HG02798 (cell line): ENCODE measurements around the gene TLE3.

Experiments
- ATAC-seq: cut with Tn5 transposase; IDR thresholded peaks from one replicate; pipeline ENCODE4 v1.9.1; 2021; ENCODE audit warnings: mild to moderate bottlenecking; ENCODE audit not compliant: unreplicated experiment, poor library complexity

TLE3 gene

DNA sequence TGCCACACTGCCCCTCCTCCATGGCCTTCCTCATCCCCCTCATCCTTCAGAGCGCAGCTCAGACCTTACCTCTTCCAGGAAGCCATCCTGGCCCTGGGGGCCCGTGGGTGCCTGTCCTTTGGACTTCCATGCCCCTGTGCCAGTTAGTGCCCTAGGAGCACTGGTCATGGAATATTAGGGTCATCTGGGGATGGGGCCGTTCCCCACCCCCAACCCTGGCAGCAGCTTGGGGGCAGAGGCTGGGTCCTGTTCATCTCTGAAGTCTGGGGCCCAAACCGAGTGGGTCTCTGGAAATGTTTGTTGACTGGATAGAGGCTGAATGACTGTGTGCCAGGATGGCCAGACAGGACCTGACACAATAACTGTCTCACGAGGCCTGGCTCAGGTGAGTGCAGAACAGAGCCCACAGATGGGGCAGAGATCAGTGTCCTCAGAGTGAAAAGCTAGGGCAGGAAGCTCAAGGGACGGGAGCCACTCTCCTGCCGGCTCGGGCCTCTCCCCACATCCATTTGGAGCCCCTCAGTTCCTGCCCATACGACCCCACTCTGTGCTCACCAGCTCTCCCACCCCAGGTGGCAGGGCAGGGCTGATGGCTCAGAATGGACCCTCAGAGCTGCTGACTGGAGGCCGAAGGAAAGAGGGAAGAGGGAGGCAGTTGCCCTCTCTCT, 62.5 kb downstream of the TLE3 start:
- no peak for ATAC-seq

DNA sequence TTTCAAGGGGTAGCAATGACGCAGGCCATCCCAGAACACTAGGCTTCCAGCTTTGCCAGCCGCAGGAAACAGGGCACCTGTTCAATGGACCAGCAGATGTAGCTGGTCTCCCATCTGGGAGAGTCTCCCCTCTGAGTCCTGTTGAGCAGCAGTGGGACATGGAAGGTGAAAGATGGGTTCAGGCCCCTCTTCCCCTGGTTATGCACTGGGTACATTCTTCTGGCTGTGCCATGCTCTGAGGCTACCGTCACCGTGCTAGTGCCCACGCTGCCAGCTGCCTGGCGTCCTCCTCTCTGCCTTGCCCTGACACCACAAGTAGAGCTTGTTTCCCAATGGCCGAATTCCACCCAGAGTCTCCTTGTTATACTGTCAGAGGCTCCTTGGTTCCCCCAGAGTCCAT, 63.1 kb downstream of the TLE3 start:
- ATAC-seq = no peak

DNA sequence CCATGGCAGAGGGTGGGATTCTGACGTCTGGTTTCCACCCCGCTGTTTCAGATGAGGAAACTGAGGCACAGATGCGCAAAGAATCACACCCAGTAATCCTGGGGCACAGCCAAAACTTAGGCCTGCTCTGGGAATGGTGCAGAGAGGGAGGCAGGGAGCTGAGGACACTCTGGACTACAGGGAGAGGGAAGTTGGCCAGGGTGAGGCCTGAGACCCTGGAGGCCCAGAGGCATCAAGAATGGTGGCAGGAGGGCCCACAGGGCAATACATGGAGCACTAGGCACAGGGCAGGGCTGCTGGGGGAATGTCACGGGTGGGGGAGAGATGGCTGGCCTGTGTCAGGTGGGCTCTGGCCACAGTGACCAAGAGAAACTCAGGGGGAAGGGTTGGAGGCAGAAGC, 63.6 kb downstream of the TLE3 start:
- ATAC-seq = no peak

DNA sequence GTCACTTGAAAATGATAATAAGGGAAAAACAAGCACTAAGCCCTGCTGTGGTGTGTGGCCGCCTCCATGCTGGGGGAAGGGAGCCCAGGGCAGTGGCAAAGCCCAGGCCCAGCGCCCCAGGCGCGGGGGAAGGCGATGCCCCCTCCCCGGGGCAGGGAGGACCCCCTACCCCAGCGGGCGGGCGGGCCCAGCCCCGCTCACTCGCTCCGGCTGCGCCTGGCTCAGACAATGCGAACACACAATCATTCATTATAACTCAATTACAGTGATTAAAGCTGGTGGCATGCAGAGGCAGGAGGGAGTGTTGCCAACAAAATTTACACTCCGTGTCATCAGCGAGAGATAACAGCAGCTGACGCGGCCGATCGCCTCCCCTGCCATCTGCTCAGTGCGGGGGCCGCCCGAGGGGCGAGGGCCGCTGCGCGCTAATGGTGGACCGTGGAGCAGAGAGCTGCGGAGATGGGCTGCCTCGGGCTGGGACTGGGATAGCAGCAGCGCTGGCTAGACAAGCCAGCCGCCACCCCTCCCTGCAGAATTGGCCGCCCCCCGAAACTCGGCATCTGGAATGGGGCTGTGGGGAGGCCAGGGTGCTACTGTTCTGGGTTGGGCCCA, 64.1 kb downstream of the TLE3 start:
- no peak for ATAC-seq

DNA sequence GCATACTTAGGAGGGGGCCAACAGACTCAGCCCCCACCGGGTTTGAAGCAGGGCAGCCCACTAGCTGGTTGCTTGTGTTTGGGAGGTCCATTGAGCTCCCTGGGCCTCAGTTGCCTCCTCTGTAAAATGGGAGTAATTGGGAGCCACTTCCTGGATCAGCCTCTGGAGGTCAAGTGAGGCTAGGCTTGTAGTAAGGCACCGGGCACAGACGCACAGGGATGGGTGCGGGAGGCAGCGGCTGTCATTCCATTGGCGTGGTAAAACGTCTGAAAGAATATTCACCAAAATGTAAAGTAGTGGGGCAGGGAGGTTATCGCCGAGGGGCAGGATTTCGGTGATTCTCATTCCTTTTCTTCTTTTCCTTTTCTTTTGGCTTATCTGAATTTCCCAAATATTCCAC, 64.6 kb downstream of the TLE3 start:
- no peak for ATAC-seq

DNA sequence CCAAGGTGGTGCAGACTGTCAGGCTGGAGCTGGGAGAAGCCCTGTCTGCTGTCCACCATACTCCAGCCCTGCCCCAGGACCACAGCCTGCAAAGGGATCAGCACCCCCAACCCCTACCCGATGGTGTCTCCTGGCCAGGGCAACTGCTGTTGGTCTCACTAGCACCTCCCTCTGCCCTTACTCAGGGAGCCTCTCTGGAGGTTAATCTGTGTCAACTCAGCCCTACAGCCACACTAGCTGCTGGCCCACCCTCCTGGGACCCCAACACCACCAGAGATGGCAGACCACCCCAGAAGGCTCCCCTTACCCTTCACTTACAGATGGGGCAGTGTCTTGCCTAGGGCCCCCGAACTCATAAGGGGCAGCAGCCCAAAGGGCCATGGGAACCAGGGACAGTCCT, 65.2 kb downstream of the TLE3 start:
- ATAC-seq = no peak

DNA sequence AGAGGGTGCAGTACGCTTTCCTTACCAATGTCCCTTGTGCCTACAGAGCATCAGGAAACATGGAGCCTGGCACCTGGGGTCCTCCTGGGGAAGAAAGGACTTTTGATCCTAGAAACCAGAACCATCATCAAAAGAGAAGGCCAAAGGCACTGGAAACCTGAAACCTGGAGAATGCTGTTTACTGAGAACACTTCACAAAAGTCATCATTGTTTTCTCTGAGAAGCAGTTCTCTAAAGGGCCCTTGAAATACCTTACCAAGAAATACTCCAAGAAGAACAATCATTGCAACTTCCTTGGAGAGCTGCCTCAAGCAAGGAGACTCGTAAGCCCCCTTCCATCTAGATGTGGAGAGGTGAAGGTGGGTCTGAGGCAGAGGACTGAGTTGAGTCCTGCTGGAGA, 66.0 kb downstream of the TLE3 start:
- no peak for ATAC-seq

DNA sequence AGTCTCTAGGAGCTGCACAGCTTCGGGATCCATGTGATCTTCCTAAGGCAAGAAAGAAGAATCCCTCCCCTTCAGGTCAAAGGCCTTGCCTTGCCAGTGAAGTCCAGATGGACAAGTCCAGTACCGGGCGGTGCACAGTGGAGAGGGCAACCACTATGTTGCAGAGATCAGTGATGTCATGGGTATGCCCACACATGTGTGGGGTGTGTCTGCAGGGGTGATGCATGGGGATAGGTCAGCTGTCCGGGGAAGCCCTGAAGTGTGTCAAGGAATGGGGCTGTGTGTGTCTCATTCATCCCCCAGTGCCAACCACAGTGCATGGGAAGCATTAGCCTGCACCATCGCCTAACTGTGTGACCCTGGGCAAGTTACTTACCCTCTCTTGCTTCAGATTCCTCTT, 66.5 kb downstream of the TLE3 start:
- no peak for ATAC-seq

DNA sequence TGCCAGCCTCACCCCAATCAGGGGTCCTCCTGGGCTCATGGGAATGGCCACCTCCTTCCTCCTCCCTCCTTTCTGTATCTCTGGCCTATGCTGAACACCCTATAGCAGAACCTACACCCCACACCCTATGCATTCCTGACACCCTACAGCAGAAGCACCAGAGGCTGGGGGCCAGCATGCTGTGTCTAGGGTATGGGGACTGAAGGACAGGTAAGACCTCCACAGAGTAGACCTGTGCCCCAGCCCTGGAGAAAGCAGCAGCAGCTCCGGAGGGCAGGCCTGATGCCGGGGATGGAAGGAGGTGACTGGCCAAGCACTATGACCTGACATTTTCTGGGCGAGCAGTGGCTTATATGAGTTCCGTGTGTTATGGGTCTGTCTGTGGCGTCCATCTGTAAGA, 66.9 kb downstream of the TLE3 start:
- no peak for ATAC-seq

DNA sequence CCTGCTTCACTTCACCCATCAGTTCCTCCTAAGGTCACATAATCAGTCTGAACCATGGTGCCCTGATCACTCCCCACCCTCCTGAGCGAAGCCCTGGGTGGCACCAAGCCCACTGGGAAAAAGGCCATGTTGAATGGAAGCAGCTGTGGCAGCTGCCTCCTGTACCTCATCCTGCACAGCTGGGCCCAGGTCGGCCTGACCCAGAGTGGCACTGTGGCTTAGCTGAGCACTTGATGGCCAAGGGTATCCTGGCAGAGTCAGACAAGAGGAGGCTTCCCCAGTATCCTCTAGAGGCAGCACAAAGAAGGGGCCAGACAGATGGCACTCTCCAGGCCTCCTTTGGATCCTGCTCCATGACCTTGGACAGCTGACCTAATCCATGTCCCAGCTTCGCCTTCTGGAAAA, 68.4 kb downstream of the TLE3 start:
- ATAC-seq = no peak

DNA sequence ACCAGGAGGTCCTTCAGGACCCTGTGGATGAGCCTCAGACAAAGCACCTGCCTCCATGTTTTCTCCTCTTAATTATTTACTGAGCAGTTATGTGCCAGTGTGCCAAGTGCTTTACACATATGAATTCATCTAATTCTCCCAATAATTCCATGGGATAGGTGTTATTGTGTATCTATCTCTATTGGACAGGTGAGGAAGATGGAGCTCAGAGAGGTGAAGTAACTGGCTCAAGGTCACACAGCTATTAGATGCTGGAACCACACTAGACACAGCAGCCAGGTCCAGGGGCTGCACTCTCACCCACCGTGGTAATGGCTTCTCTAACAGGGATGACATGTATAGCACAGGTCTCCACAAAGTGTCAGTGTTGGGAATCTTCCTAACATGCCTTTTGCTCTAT, 70.2 kb downstream of the TLE3 start:
- ATAC-seq = no peak

DNA sequence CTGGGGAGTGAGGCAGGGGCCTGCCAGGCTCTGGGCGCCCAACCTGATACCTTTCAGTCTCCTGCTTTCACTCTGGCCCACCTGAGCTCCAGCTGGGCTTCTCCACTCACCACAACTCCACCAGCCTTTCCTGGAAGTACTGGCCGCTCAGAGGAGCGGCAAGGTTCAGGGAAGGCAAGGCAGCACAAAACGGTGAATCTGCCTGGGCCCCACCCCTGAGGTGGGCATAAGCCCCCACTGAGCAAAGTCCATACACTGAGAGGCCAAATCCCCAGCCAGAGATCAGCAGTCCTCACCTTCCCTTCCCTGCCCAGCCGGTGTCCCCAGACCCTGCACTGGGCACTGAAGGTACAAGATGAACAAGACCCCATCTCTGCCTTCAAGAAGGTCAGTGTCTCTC, 70.7 kb downstream of the TLE3 start:
- no peak for ATAC-seq

DNA sequence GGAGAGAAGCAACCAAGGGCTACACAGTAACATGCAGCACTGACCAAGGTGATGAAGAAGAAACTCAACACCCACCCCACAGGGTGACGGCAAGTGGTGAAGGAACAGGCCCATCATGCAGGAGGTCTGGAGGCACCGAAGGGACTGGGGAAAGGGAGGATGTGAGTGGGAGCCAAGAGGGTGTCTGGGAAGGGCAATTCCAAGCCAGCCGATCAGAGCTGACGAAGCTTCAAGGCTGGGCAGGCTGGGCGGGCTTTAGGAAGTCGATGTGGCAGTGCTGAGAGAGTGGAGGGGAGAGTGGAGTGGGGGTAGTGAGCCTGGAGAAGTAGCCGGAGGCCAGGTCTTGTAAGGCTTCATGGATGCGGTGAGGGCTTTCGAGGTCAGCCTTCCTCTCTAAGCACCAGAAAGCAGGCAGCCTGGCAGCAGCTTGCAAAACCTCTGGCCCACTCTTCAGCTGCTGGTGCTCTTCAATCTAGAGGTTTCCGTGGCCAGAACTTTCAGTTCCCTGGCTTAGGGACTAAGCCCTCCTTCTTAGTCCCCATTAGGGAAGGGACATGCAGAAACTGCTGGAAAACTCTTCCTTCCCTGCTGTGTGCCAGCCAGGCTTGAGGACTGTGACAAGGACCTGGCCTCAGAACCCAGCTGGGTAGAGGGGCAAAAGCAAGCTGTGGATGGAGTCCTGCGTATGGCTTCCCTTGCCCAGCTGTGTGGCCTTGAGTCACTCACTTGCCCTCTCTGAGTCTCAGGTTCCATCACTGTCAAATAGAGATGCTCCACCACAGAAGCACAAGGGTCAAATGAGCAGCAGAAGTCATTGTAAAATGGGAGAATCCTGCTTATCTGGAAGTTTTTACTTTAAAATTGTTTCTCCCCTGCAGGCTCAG, 72.1 kb downstream of the TLE3 start:
- ATAC-seq = no peak

DNA sequence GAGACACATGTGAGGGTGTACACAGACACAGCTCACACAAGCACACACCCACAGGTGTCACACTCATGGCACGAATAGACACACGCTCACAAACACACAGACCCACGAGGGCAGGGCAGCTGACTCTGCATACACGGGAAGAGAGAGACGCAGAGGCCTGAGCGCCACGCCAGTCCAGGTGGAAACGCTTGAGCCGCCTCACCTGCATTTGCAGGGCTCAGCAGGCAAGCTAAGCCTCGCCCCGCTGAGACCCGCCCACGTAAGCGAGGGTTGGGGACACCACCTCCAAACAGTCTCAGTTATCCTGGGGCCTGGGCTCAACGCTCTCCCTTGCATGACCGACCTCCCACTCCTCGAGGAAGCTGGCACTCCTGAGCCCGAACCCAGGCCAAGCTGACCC, 73.2 kb downstream of the TLE3 start:
- no peak for ATAC-seq

DNA sequence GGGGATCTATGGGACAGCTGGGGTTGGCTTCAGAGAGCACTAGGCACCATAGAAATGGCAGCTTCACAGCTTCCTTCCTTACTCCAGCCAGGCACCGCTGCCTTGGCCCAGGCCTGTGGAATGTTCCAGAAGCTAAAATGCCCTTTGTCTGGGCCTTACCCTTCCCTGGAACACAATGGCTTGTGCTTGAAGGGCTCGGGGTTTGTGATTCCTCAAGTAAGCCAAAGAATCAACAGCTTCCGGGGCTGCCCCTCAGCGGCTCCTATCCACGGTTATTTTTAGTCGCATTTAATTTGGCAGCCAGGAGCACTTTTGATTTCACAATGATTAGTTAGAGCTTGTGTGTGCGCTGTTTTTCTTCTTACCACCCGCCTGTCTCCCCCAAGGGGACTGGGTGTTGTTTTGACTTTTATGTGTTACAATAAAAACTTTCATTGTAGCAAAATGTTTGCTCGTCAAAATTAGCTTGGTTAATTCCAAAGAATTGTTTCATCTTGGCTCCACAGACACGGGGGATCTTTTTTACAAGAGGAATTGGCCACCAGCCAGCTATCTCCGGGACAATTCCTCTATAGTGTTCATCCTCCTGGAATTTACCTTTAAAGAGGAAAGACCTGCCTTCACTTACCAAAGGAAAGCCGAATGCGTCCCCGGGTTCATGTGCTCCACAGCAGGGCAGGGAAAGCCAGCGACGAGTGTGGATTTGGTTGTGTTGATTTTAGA, 73.8 kb downstream of the TLE3 start:
- ATAC-seq = no peak

DNA sequence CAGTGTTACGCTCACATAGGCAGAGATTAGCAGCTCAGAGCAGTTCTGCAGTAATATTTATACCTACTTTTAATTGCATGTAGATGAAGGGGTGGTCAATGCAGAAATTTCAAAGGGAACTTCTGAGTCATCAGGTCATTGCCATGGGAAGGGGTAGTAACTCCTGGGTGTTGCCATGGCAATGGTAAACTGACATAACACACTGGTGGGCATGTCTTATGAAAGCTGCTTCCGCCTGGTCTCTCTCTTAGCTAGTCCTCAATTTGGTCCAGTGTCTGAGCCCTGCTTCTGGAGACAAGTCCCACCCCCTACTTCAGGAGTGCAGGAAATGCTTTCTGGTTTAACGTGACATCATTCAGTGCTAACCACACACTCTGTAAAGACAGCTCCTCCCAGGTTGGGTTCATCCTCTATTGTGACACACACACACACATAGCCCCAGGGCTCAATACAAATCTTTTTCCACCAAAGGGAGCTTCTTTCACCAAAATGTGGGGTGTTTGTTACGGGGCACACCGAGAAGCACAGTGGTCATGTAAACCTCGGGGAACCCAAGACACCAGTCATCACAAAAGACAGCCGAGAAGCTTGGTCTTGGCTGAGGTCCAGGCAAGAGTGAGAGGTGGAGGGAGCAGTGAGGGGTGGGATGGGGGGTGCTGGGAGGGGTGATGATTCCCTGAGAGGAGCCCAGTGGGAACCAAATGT, 74.5 kb downstream of the TLE3 start:
- peak; percentile 77 for ATAC-seq

DNA sequence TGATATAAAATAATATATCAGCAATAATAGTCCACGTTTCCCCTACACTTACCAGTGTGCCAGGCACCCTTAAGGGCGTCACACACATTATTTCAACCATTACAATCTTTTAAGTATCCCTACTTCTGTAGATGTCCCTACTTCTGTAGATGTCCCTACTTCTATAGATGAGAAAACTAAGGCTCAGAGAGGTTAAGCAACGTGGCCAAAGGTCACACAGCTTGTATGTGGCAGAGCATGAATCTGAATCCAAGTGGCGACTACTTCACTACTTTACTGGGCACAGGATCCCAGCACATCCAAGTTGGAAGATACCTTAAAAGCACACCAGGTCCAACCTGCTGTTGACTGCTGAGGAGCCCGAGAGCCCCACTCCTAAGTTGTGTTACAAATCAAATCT, 77.5 kb downstream of the TLE3 start:
- no peak for ATAC-seq

DNA sequence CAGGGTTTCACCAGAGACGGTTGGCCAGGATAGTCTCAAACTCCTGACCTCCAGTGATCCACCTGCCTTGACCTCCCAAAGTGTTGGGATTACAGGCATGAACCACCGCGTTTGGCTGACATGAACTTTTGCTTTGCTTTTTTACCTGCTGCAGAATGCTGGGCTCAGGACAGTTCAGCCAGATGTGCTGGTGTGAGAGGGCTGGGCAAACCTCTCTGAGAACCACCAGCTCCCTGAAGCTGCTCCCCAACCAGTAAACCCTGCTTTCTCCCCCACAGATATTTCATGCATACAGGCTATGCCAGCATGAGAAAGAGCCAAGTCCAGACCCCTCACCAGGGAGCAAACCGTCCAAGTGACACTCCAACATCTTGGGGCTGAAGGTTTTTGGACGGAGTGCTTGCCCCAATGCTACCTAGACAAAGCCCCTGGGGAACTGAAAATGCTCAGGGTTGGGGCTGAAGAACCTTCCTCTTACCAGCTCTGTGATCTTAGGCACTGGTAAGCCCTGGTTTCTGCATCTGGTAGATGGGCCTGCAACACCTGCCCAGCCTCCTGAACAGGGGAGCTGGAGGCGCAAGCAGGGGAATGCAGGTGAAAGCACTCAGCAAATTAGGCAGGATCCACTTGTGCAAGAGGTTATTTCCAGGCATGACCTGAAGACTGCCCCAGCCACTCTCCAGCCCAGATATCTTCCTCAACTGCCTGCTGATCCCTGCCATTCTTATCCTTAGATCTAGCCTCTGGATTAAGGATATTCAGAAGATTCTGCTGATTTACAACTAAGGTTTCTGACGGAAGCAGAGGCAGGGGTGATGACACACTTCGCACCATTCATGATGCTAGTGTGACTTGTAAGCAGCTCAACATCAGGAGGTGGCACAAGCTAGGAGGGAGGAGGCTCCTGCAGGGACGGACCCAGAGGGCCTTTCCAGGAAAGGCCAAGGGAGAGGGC, 78.8 kb downstream of the TLE3 start:
- no peak for ATAC-seq

DNA sequence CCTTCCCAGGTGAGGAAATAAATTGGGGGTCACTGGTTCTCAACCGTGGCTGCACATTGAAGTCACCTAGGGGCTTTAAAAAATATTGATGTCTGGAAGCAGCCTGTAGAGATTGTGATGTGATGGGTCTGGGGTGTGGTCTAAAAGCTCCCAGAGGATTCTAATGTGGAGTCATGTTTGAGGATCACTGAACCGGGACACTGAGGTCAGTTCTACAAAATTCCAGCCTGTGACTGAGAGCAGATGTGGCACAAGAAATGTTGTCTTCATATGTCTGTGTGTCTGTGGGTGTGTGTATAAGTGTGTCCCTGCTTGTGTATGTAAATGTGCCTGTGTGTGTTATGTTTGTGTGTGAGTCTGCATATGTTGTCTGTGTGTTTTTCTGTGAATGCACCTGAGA, 79.9 kb downstream of the TLE3 start:
- ATAC-seq = no peak
